Skeletal muscle tissue (tissue), 4 donors: ENCODE data around the gene ELAVL1. TPM values are rescaled to one million over a fixed set of nuclear protein-coding genes. Genes with fewer than 3 reads are reported as not detected.
A peak's percentile ranks its signal among the peaks of the same experiment; 100 is the strongest.

ENCODE experiments used
- H3K27ac ChIP-seq: one replicate; pipeline ENCODE4 v1.7.0; 2013; ENCODE audit warnings: mild to moderate bottlenecking, low read depth, low read length, inconsistent platforms
- H3K27me3 ChIP-seq, 3 donors: one replicate each; pipeline ENCODE4 v1.7.0; 2013; ENCODE audit warnings: low read length in 3 of 3; ENCODE audit not compliant: control insufficient read depth in 3 of 3, insufficient read depth in 3 of 3
- H3K36me3 ChIP-seq, 3 donors: one replicate each; pipeline ENCODE4 v1.7.0; 2013; ENCODE audit warnings: low read length in 3 of 3; ENCODE audit not compliant: control insufficient read depth in 3 of 3, insufficient read depth in 3 of 3
- H3K4me1 ChIP-seq, 3 donors: one replicate each; pipeline ENCODE4 v1.7.0; 2013; ENCODE audit warnings: low read length in 3 of 3, mild to moderate bottlenecking in 3 of 3; ENCODE audit not compliant: control insufficient read depth in 3 of 3, insufficient read depth in 3 of 3
- H3K4me3 ChIP-seq, 3 donors: one replicate each; pipeline ENCODE4 v1.7.0; 2013; ENCODE audit warnings: low read length in 3 of 3
- H3K9ac ChIP-seq, 3 donors: one replicate each; pipeline ENCODE4 v1.7.0; 2013; ENCODE audit warnings: low read length in 3 of 3, mild to moderate bottlenecking in 3 of 3, moderate library complexity in 2 of 3, low read depth in 1 of 3
- H3K9me3 ChIP-seq, 3 donors: one replicate each; pipeline ENCODE4 v1.7.0; 2013; ENCODE audit warnings: low read length in 3 of 3; ENCODE audit not compliant: control insufficient read depth in 3 of 3
- total RNA-seq: library from RNA; depleted of rRNA; stranded (reverse); fragments of >200 nt; gene quantifications from one replicate; pipeline ENCODE4 v1.2.3, GENCODE V29; 2014
- donor health status: Osteomylitis.

The ELAVL1 gene
- total RNA-seq, 1 donor from 2014 or later = 16.7 TPM

- Histone ChIP-seq H3K36me3 (peaks cover 0 to 2% (median 0%) of the 10 kb centered on the region in 3 donors), H3K4me1 (peaks cover 37 to 62% (median 47%) of the 10 kb centered on the region in 3 donors), H3K27ac (no peak overlapping the region), H3K9me3 (no peaks in the 10 kb centered on the region), H3K9ac (no peak overlapping the region), H3K27me3 (no peaks in the 10 kb centered on the region), H3K4me3 (no peak overlapping the region)
Measured at GRCh38 chr19:7999376-7999775, 6.1 kb downstream of the ELAVL1 start.

- Histone ChIP-seq H3K4me3 (no peak overlapping the region), H3K27me3 (no peaks in the 10 kb centered on the region), H3K36me3 (peaks cover 0 to 2% (median 0%) of the 10 kb centered on the region in 3 donors), H3K9me3 (no peaks in the 10 kb centered on the region), H3K27ac (no peak overlapping the region), H3K9ac (no peak overlapping the region), H3K4me1 (peaks cover 39 to 66% (median 50%) of the 10 kb centered on the region in 3 donors)
Measured at GRCh38 chr19:7997809-7998480, 7.5 kb downstream of the ELAVL1 start.

GRCh38 chr19:7996883-7997282 is 8.6 kb downstream of the ELAVL1 start:
- Histone ChIP-seq H3K9me3 (no peaks in the 10 kb centered on the region), H3K27ac (no peak overlapping the region), H3K4me1 (peaks cover 29 to 60% (median 45%) of the 10 kb centered on the region in 3 donors), H3K4me3 (no peak overlapping the region), H3K27me3 (no peaks in the 10 kb centered on the region), H3K36me3 (peaks cover 0 to 2% (median 0%) of the 10 kb centered on the region in 3 donors), H3K9ac (no peak overlapping the region)

GRCh38 chr19:7995810-7996158 is 9.7 kb downstream of the ELAVL1 start:
- Histone ChIP-seq H3K9me3 (no peaks in the 10 kb centered on the region), H3K36me3 (peaks cover 7 to 11% (median 9%) of the 10 kb centered on the region in 3 donors), H3K9ac (no peak overlapping the region), H3K27ac (no peak overlapping the region), H3K4me1 (peaks cover 19 to 49% (median 34%) of the 10 kb centered on the region in 3 donors), H3K27me3 (no peaks in the 10 kb centered on the region), H3K4me3 (no peak overlapping the region)

- Histone ChIP-seq H3K4me1 (peaks cover 13 to 43% (median 28%) of the 10 kb centered on the region in 3 donors), H3K27ac (no peak overlapping the region), H3K9ac (no peak overlapping the region), H3K4me3 (no peak overlapping the region), H3K27me3 (no peaks in the 10 kb centered on the region), H3K9me3 (no peaks in the 10 kb centered on the region), H3K36me3 (peaks cover 14 to 17% (median 16%) of the 10 kb centered on the region in 3 donors)
Measured at GRCh38 chr19:7994928-7995809, 10.3 kb downstream of the ELAVL1 start.

GRCh38 chr19:7994114-7994513 is 11.3 kb downstream of the ELAVL1 start:
- Histone ChIP-seq H3K4me3 (no peak overlapping the region), H3K36me3 (peaks cover 15 to 24% (median 24%) of the 10 kb centered on the region in 3 donors), H3K9ac (peak overlapping the region in 1 of 3 donors; percentile 58), H3K27ac (peak overlapping the region; percentile 57), H3K4me1 (peaks cover 9 to 33% (median 21%) of the 10 kb centered on the region in 3 donors), H3K9me3 (no peaks in the 10 kb centered on the region), H3K27me3 (no peaks in the 10 kb centered on the region)

- Histone ChIP-seq H3K27ac (peak overlapping the region; percentile 57), H3K36me3 (peaks cover 19 to 29% (median 25%) of the 10 kb centered on the region in 3 donors), H3K4me3 (no peak overlapping the region), H3K9ac (peak overlapping the region in 1 of 3 donors; percentile 58), H3K9me3 (no peaks in the 10 kb centered on the region), H3K4me1 (peaks cover 9 to 32% (median 26%) of the 10 kb centered on the region in 3 donors), H3K27me3 (no peaks in the 10 kb centered on the region)
Measured at GRCh38 chr19:7993560-7993959, 11.9 kb downstream of the ELAVL1 start.

GRCh38 chr19:7992575-7992974 is 12.9 kb downstream of the ELAVL1 start:
- Histone ChIP-seq H3K36me3 (peaks cover 26 to 39% (median 34%) of the 10 kb centered on the region in 3 donors), H3K4me3 (no peak overlapping the region), H3K9me3 (no peaks in the 10 kb centered on the region), H3K27me3 (no peaks in the 10 kb centered on the region), H3K27ac (no peak overlapping the region), H3K4me1 (peaks cover 13 to 33% (median 27%) of the 10 kb centered on the region in 3 donors), H3K9ac (no peak overlapping the region)

GRCh38 chr19:7989071-7989575 is 16.3 kb downstream of the ELAVL1 start:
- H3K4me1 ChIP-seq = peaks cover 32 to 53% (median 49%) of the 10 kb centered on the region in 3 donors
- no peaks in the 10 kb centered on the region for H3K27me3 ChIP-seq
- H3K36me3 ChIP-seq = peaks cover 36 to 47% (median 46%) of the 10 kb centered on the region in 3 donors
- H3K4me3 ChIP-seq = no peak overlapping the region
- no peak overlapping the region for H3K9ac ChIP-seq
- H3K27ac ChIP-seq = no peak overlapping the region
- no peaks in the 10 kb centered on the region for H3K9me3 ChIP-seq
